DMS114 treated with DMSO at 0.1 percent for 48 hours (cell line): ENCODE data around the gene TYMP.

ENCODE experiments used
- DNase-seq: peaks from one replicate; lab custom pipeline; 2025; ENCODE audit not compliant: unreplicated experiment; lab: John Stamatoyannopoulos, UW

The TYMP gene

GRCh38 chr22:50506611-50507420 lies 23.0 kb downstream of the TYMP start:
- no peak for DNase-seq

GRCh38 chr22:50505776-50506610 lies 23.8 kb downstream of the TYMP start:
- no peak for DNase-seq

GRCh38 chr22:50505276-50505775 lies 24.5 kb downstream of the TYMP start:
- no peak for DNase-seq

- no peak for DNase-seq
Measured at GRCh38 chr22:50504369-50505211, 25.2 kb downstream of the TYMP start.

GRCh38 chr22:50503475-50504145 lies 26.2 kb downstream of the TYMP start:
- no peak for DNase-seq

GRCh38 chr22:50502628-50503474 lies 27.0 kb downstream of the TYMP start:
- DNase-seq, result no peak

- no peak for DNase-seq
Measured at GRCh38 chr22:50502096-50502495, 27.7 kb downstream of the TYMP start.

- DNase-seq, result no peak
Measured at GRCh38 chr22:50500452-50500851, 29.4 kb downstream of the TYMP start.

- DNase-seq, result peak; percentile 43
Measured at GRCh38 chr22:50498322-50498890, 31.4 kb downstream of the TYMP start.

GRCh38 chr22:50497093-50497492 lies 32.7 kb downstream of the TYMP start:
- DNase-seq, result no peak

- no peak for DNase-seq
Measured at GRCh38 chr22:50490531-50491308, 39.1 kb downstream of the TYMP start.

- DNase-seq, result no peak
Measured at GRCh38 chr22:50489363-50490243, 40.2 kb downstream of the TYMP start.

GRCh38 chr22:50488886-50489285 lies 40.9 kb downstream of the TYMP start:
- DNase-seq, result no peak

GRCh38 chr22:50488006-50488677 lies 41.7 kb downstream of the TYMP start:
- DNase-seq, result no peak

- no peak for DNase-seq
Measured at GRCh38 chr22:50487290-50488005, 42.4 kb downstream of the TYMP start.

- DNase-seq, result no peak
Measured at GRCh38 chr22:50486561-50487289, 43.1 kb downstream of the TYMP start, which contains the start of gene MIOX. MIOX (plus strand) TSS chr22:50486859; CDS start chr22:50486898, 39 bp downstream.
